Keratinocyte (primary cell): ENCODE data around the gene PDZRN4. TPM values are rescaled to one million over a fixed set of nuclear protein-coding genes. Genes with fewer than 3 reads are reported as not detected.
"Not testable (repeated sequence)": the region's sequence is repeated elsewhere in the genome, so short reads cannot be mapped to it uniquely, and the experiment has no call there.

ENCODE experiments used
- DNase-seq: peaks from one replicate; pipeline ENCODE4 v3.0.0-alpha.2; 2011; ENCODE audit warnings: low read depth, missing footprints, low spot score
- FAIRE-seq: peaks from 2 replicates; lab custom pipeline; 2011; peaks lifted over from hg19 to GRCh38; lab: Jason Lieb, UNC
- H2AFZ ChIP-seq: 2 replicates; pipeline ENCODE4 v1.6.0; 2012; ENCODE audit warnings: low read length, control low read depth, inconsistent platforms; ENCODE audit not compliant: control insufficient read depth
- H3K27ac ChIP-seq: 2 replicates; pipeline ENCODE4 v1.5.1; 2011; ENCODE audit warnings: low read length; ENCODE audit not compliant: control insufficient read depth, insufficient read depth
- H3K27me3 ChIP-seq: 3 replicates; pipeline ENCODE4 v1.6.0; 2011; ENCODE audit warnings: low read length; ENCODE audit not compliant: control insufficient read depth, insufficient read depth; ENCODE audit errors: extremely low read depth
- H3K36me3 ChIP-seq, 2 experiments: 2 replicates in 1 of 2; 3 replicates in 1 of 2; pipeline ENCODE4 v1.5.1; 2011; ENCODE audit warnings: low read length in 2 of 2, mild to moderate bottlenecking in 1 of 2; ENCODE audit not compliant: control insufficient read depth in 2 of 2, insufficient read depth in 2 of 2; ENCODE audit errors: extremely low read depth in 1 of 2
- H3K4me1 ChIP-seq: 3 replicates; pipeline ENCODE4 v1.5.1; 2011; ENCODE audit warnings: low read length; ENCODE audit not compliant: control insufficient read depth, insufficient read depth; ENCODE audit errors: extremely low read depth
- H3K4me2 ChIP-seq: 3 replicates; pipeline ENCODE4 v1.6.0; 2011; ENCODE audit warnings: low read depth, low read length; ENCODE audit not compliant: control insufficient read depth, insufficient read depth; ENCODE audit errors: extremely low read depth
- H3K4me3 ChIP-seq, 3 experiments: fragments of 200-600 bp in 1 of 3; sonication (generic) in 1 of 3; 2 replicates in 2 of 3; 3 replicates in 1 of 3; pipeline ENCODE4 v1.5.1; 2011 to 2016; ENCODE audit warnings: low read length in 3 of 3, mild to moderate bottlenecking in 3 of 3, control low read depth in 2 of 3, inconsistent platforms in 1 of 3, low read depth in 1 of 3, mixed read lengths in 1 of 3, mixed run types in 1 of 3, moderate library complexity in 1 of 3; ENCODE audit not compliant: control insufficient read depth in 2 of 3, insufficient read depth in 2 of 3; ENCODE audit errors: extremely low read depth in 1 of 3
- H3K79me2 ChIP-seq: 2 replicates; pipeline ENCODE4 v1.6.0; 2012; ENCODE audit warnings: low read length; ENCODE audit not compliant: control insufficient read depth, insufficient read depth
- H3K9ac ChIP-seq: 3 replicates; pipeline ENCODE4 v1.6.0; 2011; ENCODE audit warnings: low read length; ENCODE audit not compliant: control insufficient read depth, insufficient read depth; ENCODE audit errors: extremely low read depth
- H3K9me1 ChIP-seq: 3 replicates; pipeline ENCODE4 v1.6.0; 2011; ENCODE audit warnings: low read length; ENCODE audit not compliant: control insufficient read depth, insufficient read depth; ENCODE audit errors: extremely low read depth
- H3K9me3 ChIP-seq: 2 replicates; pipeline ENCODE4 v1.5.1; 2012; ENCODE audit warnings: low read depth, low read length; ENCODE audit not compliant: control insufficient read depth
- H4K20me1 ChIP-seq: 3 replicates; pipeline ENCODE4 v1.6.0; 2011; ENCODE audit warnings: low read length; ENCODE audit not compliant: control insufficient read depth, insufficient read depth; ENCODE audit errors: extremely low read depth
- EZH2 ChIP-seq: IDR thresholded peaks from one replicate; pipeline ENCODE4 v1.6.1; 2012; ENCODE audit warnings: inconsistent platforms, mild to moderate bottlenecking, low read length, moderate library complexity
- dilution Hi-C: fragments of 300-500 bp; cut with MboI; formaldehyde crosslinking; loops from one replicate; pipeline ENCODE4 v1.7.0; 2020; ENCODE audit warnings: low sequenced_read_pairs; ENCODE audit not compliant: extremely low pct_ligation_motif_present
- polyA plus RNA-seq, 5 experiments: library from polyadenylated mRNA; depleted of rRNA in 3 of 5; stranded (reverse) in 3 of 5; stranded (forward) in 1 of 5; unstranded in 1 of 5; fragments of >200 nt; gene quantifications; 1 replicate in 1 of 5; 2 replicates in 3 of 5; 3 replicates in 1 of 5; pipeline versions ENCODE4 v1.2.1 to v1.2.3, GENCODE V29; 2011 to 2012; ENCODE audit warnings: missing spikeins in 2 of 5, low read depth in 1 of 5, low replicate concordance in 1 of 5
- TF ChIP-seq, protein P1 (sequence below), 3 experiments: IDR thresholded peaks in 1 of 3; conservative IDR thresholded peaks in 1 of 3; optimal IDR thresholded peaks in 1 of 3; 2 replicates in 2 of 3; 3 replicates in 1 of 3; pipeline versions ENCODE3 to v1.5.1; 2011; ENCODE audit warnings: low read length in 3 of 3, mild to moderate bottlenecking in 3 of 3, moderate library complexity in 2 of 3, control low read depth in 1 of 3, inconsistent platforms in 1 of 3; ENCODE audit not compliant: insufficient read depth in 2 of 3; ENCODE audit errors: extremely low read depth in 1 of 3

Gene PDZRN4
- polyA plus RNA-seq, 1 donor (not counting 4 experiments of a cell fraction or from before 2014, with no cell fraction given): not detected

DNA sequence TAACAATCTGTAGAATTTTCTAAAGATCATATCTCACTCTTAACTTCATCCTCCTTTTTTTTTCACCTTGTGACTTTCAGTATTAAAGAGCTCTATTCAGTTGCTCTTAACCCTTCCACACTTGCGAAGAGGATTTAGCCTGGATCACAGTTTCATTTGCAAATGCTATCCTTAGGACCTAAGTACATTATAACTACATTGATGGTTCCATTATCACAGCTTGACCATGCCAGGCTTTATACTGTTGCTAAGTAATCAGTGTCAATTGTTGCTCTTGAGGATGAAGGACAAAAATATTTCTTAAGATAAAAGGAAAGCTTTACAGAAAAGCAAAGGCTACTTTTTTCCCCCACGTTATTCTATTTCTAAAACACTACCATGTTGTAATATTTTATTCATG, 122.2 kb downstream of the PDZRN4 start:
- FAIRE-seq: no peak

DNA sequence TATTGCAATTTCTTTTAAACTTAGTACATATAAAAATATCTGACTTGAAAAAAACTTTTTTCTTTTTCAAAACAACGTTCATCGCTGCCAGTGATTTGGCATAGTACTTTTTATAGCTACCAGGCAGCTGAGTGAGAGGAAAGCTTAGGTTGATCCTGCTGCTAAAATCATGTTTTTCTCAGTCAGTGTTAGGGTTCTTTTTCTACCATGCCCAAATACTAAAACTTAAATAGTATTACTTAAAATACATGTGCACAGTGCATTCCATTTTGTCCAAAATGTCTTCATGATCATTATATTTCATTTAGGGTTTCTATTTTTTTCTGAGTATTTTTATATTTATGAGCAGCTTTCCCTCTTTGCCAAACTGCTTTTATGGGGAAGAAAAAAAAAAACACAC, 123.8 kb downstream of the PDZRN4 start:
- H3K36me3 ChIP-seq: no peaks in the 10 kb centered on the region
- no peak for FAIRE-seq

More for the DNA sequence above, 122.2 kb downstream of the PDZRN4 start:
- Histone ChIP-seq H3K9me3 (no peaks in the 10 kb centered on the region), H3K79me2 (no peaks in the 10 kb centered on the region), H3K9ac (no peak overlapping the region), H3K36me3 (no peaks in the 10 kb centered on the region), H3K4me3 (no peak overlapping the region), H3K27ac (no peak overlapping the region), H3K4me1 (no peaks in the 10 kb centered on the region), H2AFZ (no peak overlapping the region), H4K20me1 (no peaks in the 10 kb centered on the region), H3K4me2 (no peak overlapping the region), H3K9me1 (no peaks in the 10 kb centered on the region), H3K27me3 (no peaks in the 10 kb centered on the region)
- TF ChIP-seq EZH2: no peak
- TF ChIP-seq, protein P1, sequence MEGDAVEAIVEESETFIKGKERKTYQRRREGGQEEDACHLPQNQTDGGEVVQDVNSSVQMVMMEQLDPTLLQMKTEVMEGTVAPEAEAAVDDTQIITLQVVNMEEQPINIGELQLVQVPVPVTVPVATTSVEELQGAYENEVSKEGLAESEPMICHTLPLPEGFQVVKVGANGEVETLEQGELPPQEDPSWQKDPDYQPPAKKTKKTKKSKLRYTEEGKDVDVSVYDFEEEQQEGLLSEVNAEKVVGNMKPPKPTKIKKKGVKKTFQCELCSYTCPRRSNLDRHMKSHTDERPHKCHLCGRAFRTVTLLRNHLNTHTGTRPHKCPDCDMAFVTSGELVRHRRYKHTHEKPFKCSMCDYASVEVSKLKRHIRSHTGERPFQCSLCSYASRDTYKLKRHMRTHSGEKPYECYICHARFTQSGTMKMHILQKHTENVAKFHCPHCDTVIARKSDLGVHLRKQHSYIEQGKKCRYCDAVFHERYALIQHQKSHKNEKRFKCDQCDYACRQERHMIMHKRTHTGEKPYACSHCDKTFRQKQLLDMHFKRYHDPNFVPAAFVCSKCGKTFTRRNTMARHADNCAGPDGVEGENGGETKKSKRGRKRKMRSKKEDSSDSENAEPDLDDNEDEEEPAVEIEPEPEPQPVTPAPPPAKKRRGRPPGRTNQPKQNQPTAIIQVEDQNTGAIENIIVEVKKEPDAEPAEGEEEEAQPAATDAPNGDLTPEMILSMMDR (optimal IDR thresholded peaks at IDR 0.05 in 1 of 3, IDR thresholded peaks at IDR 0.05 in 1 of 3, conservative IDR thresholded peaks at IDR 0.05 in 1 of 3; ENCODE audit: extremely low read depth in 1 of 3, insufficient read depth in 2 of 3, low read length in 3 of 3): no peak
- dilution Hi-C loops: no loop called here
- DNase-seq: no peak

DNA sequence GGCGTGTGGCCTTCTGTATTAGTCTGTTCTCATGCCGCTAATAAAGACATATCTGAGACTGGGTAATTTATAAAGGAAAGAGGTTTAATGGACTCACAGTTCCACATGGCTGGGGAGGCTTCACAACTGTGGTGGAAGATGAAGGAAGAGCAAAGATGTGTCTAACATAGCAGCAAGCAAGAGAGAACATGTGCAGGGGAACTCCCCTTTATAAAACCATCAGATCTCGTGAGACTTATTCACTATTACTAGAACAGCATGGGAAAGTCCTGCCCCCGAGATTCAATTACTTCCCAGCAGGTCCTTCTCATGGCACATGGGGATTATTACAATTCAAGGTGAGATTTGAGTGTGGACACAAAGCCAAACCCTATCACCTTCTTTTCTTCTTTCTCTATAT, 124.3 kb downstream of the PDZRN4 start:
- H3K4me3 ChIP-seq, H4K20me1 ChIP-seq, H3K9ac ChIP-seq, H3K36me3 ChIP-seq, FAIRE-seq, H2AFZ ChIP-seq, H3K4me1 ChIP-seq, DNase-seq, H3K4me2 ChIP-seq, dilution Hi-C loops, H3K79me2 ChIP-seq, H3K27me3 ChIP-seq, H3K9me3 ChIP-seq, H3K27ac ChIP-seq, H3K9me1 ChIP-seq: not testable (repeated sequence)

More for the DNA sequence above, 123.8 kb downstream of the PDZRN4 start:
- Histone ChIP-seq H4K20me1 (no peaks in the 10 kb centered on the region), H3K9ac (no peak overlapping the region), H2AFZ (no peak overlapping the region), H3K9me3 (no peaks in the 10 kb centered on the region), H3K9me1 (no peaks in the 10 kb centered on the region), H3K4me1 (no peaks in the 10 kb centered on the region), H3K79me2 (no peaks in the 10 kb centered on the region), H3K27ac (no peak overlapping the region), H3K27me3 (no peaks in the 10 kb centered on the region), H3K4me3 (no peak overlapping the region), H3K4me2 (no peak overlapping the region)
- no peak for DNase-seq
- TF ChIP-seq, protein P1 (optimal IDR thresholded peaks at IDR 0.05 in 1 of 3, IDR thresholded peaks at IDR 0.05 in 1 of 3, conservative IDR thresholded peaks at IDR 0.05 in 1 of 3; ENCODE audit: extremely low read depth in 1 of 3, insufficient read depth in 2 of 3, low read length in 3 of 3): no peak
- TF ChIP-seq EZH2: no peak
- dilution Hi-C loops: no loop called here
